ENCODE results near the gene ETFBKMT. TPM values are rescaled to one million over a fixed set of nuclear protein-coding genes. Genes with fewer than 3 reads are reported as not detected.

ETFBKMT gene, protein sequence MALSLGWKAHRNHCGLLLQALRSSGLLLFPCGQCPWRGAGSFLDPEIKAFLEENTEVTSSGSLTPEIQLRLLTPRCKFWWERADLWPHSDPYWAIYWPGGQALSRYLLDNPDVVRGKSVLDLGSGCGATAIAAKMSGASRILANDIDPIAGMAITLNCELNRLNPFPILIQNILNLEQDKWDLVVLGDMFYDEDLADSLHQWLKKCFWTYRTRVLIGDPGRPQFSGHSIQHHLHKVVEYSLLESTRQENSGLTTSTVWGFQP
- 0.73 and 1.0 TPM in 2 replicates for total RNA-seq

DNA sequence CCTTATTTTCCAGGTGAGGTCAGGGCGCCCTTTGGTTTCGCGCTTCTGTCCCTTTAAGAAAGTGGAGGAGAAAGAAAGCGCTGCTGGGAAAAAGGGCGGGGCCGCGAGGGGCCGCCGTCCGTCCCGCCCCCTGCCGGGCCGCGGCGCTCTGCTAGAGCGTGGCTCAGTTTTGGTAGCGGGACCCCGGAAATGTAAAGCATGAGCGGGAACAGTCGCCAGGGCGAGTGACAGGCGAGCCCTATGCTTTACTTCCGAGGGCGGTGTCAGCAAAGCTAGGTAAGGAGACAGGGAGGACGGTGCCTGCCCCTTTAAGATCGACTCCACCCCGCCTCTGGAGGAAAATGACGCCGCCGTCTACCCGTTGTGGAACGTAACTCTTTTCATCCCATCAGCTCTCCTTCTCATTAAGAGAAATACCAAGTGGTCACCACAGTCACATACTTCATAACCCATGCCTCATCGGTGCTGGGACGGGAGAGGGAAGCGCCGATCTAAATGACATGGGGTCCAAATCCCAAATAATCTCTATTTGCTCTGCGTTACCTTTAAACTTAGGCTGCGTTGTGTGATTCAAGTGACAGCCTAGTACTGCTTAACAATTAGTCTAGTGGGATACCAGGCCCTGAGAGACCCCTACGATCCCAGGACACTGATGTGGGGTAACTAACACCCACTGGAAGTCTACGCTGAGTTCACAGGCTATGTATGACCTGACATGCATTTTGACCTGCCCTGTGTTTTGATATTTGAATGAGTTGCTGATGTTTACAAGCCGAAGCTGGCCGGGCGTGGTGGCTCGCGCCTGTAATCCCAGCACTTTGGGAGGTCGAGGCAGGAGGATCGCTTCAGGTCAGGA lies at the start of gene ETFBKMT:
ETFBKMT (plus strand) TSS at position 602 of the 856 bp plus-strand sequence. CDS start 2,266 bp downstream, outside the sequence.
- intact Hi-C loops (cut with micrococcal nuclease), result loop anchor here (1.0 to 10.0 kb wide), 9 partner anchors 70 to 1020 kb away; partner anchors contain the start of genes AMN1, CAPRIN2, DNM1L and RESF1

DNA sequence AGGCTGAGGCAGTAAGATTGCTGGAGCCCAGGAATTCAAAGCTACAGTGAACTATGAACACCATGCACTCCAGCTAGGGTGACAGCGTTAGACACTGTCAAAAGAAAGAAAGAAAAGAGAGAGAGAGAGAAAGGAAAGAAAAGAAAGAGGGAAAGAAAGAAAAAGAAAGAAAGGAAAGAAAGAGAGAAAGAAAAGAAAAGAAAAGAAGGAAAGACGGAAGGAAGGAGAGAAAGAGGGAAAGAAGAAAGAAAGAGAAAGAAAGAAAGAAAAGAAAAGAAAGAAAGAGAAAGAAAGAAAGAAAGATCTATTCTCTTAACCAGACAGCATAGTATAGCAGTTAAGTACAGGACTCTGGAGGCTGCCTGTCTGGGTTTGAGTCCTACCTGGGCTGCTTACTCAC lies 46.7 kb upstream of the ETFBKMT start:
- intact Hi-C loops (cut with micrococcal nuclease), result no loop called here

DNA sequence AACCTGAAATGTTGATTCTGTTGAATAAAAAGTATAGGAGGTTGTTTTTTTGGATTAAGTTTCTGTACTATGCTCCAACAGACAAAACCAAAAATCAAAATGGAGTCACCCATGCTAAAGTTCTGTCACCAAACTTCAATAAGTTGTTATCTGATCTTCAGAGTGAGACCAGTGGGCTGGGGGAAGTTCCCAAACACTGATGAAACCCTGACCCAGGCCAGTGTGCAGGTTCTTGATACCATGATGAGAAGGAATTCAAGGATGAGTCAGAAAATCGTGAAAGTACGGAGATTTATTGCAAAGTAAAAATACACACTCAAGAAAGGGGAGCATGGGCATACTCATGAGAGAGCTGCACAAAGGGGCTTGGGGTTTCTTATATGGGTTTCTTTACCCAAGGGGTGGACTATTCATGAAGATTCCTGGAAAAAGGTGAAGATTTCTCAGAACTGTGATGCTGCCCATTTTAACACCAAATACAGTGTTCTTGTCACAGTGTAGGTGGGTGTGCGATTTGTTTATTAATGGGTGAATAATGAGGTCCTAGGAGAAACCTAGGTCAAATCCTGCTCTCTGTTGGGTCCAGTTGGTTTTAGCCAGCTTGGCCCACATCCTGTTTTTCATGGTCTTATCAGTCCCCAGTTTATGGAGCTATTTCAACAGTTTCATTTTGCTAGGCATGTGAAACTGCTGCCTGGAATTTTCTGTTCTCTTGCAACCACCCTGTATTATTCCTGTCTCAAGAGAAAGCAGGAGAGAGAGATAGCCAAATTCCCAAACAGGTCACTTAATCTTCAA lies 41.1 kb upstream of the ETFBKMT start:
- intact Hi-C loops (cut with micrococcal nuclease), result no loop called here

DNA sequence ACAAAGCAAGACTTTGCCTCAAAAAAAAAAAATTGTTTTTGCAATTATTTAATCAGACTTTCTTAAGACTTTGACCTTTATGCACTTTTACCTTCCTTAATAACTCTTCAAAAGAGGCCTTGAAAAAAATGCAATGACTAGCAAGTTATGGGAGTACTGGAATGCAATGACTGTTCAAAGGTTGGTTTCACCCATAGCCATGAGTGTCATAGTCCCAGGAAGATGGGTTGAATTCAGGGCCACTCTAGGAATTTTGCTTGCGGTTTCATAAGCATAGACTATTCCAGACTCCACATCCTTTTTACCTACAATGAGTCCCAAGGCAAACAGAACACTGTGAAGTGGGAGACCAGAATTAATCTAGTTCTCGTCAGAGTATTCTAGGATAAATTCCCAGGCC lies 39.2 kb upstream of the ETFBKMT start:
- intact Hi-C loops (cut with micrococcal nuclease), result no loop called here

DNA sequence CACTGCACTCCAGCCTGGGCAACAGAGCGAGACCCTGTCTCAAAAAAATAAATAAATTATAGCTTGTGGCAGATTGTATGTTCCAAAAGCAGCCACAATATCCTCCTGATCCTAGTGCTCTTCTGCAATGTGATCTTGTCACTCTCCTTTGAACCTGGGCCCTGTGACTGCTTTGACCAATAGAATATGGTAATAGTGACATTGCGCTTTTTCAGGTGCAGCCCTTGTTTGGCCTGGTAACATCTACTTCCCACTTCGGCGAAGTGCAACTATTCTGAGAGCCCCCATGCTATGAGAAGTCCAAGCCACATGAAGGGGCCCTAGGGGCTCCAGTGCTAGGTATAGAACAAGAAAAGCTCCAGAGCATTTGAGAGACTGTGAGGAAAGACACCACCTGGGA lies 37.5 kb upstream of the ETFBKMT start:
- intact Hi-C loops (cut with micrococcal nuclease), result no loop called here

DNA sequence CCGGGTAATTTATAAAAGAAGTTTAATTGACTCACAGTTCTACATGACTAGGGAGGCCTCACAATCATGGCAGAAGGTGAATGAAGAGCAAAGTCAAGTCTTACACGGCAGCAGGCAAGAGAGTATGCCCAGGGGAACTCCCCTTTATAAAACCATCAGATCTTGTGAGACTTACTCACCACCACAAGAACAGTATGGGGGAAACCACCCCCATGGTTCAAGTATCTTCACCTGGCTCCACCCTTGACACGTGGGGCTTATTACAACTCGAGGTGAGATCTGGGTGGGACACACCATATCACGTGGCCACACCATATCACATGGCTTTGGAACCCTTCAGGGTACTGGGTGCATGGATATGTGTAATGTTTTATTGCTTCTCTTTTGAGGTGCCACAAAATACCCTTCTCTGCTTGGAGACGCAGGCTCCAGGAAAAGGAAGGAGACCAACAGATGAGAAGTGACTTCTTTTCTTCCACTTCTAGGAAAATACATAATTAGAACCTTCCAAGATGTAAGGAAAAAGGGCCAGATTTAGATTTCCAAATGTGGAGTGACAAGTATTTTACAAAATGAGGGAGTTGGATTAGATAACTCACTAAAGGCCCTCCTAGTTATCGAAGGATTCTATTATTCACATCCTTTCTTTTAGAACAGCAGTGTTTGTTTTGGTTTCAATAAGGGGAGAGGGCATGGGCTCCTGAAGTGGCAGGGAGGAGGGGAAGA lies 33.1 kb upstream of the ETFBKMT start:
- intact Hi-C loops (cut with micrococcal nuclease), result no loop called here

DNA sequence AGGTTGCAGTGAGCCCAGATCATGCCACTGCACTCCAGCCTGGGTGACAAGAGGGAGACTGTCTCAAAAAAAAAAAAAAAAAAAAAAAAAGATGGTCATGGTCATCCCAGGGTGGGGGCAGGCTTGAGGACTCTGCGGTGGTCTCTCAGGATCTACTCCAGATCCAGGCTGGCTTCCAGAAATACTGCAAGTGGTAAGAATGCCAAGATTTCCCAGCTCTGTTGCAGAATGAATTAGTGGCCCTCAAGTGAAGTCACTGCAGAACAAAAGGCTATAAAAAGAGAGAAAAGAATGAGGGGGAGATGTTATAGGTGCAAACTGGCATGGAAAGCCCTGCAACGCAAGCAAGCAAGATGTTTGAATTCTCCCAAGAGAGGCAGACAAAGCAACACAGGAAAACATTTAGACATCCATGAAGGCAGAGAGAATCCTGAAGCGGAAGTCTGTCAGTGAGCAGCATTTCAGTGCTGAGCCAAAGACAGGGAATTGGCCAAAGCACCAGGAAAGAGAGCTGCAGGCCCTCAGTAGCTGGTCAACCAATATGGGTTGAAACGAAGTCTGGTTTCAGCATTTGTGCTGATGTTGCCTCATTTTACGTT lies 31.9 kb upstream of the ETFBKMT start:
- intact Hi-C loops (cut with micrococcal nuclease), result no loop called here

DNA sequence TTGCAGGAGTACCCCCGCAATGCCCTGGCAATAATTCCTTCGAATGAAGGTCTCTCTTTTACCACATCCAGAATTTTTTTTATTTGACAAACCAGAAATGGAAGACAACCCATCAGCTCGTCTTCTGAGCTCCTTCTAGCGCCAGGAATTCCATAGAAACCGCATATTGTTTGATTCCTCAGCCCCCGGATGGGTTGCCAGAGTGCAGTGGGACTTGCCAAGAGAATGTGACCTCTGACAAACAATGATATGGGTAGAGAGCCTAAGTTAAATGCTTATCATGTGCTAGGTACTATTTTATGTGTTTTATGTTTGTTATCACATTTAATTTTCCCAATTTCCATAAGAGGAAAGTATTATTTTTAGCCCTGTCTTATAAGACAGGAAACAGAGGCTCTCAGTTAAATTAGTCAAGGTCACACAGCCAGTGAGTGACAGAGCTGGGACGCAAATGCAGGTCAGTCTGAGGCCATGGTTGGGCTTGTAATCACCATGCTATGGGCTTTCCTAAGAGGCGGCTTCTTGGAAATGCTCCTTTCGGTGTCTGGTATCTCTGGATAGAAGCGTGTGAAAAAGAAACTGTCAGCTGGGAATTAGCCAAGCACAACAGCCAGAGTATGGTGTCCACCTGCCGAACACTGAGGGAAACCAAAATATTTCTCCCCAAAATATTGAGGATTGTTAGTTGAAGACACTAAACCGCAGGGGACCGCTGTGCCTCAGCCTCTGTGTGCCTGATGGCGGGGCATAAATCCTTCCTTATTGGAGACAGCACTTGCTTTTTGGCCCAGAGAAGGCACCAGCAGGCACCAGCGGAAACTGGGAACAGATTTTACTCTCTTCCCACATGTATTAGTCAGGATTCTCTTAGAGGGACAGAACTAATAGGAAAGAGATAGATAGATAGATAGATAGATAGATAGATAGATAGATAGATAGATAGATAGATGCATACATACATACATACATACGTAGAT lies 29.4 kb upstream of the ETFBKMT start:
- intact Hi-C loops (cut with micrococcal nuclease), result no loop called here

DNA sequence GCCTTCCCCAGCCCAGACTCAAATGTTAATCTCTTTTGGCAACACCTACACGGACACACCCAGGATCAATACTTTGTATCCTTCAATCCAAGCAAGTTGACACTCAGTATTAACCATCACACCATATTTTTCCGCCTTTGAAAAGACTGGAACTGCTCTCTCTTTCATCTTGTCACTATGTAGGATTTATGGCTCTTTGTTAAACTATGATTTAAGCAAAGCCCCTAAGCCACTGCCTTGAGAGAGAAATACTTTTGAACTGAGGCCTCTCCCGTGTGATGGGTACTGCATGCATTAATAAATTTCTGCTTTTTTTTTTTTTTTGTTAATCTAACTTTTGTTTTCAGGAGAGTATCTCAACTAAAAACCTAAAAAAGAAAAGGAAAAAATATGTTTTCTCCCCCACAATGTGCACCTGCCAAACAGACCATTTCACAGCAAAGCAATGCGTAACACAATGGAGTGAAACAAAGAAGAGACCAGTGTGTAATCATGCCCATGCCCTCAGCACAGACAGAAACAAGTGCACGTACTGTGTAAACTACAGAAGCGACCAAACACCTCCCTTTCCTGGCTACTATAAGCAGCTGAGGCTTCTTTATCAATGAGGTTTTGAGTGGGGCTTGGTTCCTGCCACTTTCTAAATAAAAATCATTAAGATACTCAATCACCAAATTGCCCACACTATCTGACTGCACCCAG lies 28.3 kb upstream of the ETFBKMT start:
- intact Hi-C loops (cut with micrococcal nuclease), result no loop called here

DNA sequence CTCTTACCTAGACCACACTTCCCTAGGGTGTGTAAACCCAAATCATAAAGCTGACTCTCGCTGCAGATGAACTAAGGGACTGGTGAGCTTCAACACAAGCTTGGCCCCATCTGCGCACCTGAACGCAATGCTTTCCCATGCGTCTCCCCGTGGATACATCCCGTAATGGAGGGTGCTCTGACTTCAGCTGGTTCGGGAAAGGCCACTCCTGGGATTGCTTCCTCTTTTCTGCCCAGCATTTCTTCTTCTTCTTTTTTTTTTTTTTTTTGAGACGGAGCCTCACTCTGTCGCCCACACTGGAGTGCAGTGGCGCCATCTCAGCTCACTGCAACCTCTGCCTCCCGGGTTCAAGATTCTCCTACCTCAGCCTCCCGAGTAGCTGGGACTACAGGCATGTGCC lies 27.7 kb upstream of the ETFBKMT start:
- intact Hi-C loops (cut with micrococcal nuclease), result no loop called here

DNA sequence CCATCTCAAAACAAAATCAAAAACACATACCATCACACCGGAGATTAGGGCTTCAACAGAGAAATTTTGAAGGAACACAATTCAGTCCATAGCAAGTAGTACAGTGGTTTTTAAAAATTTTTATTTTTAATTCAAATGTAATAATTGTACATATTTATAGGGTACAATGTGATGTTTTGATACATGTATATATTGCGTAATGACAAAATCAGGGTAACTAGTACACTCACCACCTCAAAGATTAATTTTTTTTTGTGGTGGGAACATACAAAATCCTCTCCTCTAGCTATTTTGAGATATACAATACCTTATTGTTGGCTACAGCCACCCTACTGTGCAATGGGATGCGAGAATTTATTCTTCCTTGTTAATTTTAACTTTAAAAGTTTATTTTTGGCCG lies 26.0 kb upstream of the ETFBKMT start:
- intact Hi-C loops (cut with micrococcal nuclease), result no loop called here

DNA sequence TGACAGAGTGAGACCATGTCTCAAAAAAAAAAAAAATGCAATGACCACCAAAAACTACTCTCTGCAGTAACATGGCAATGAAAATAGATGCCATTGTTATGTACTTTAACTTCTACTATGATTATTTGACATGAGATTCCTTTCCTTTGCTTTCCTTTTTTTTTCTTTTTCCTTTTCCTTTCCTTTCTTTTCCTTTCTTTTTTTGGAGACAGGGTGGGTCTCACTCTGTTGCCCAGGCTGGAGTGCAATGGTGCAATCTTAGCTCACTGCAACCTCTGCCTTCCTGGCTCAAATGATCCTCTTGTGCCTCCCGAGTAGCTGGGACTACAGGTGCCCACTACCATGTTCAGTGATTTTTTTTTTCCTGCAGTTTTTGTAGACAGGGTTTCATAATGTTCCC lies 24.9 kb upstream of the ETFBKMT start:
- intact Hi-C loops (cut with micrococcal nuclease), result no loop called here

DNA sequence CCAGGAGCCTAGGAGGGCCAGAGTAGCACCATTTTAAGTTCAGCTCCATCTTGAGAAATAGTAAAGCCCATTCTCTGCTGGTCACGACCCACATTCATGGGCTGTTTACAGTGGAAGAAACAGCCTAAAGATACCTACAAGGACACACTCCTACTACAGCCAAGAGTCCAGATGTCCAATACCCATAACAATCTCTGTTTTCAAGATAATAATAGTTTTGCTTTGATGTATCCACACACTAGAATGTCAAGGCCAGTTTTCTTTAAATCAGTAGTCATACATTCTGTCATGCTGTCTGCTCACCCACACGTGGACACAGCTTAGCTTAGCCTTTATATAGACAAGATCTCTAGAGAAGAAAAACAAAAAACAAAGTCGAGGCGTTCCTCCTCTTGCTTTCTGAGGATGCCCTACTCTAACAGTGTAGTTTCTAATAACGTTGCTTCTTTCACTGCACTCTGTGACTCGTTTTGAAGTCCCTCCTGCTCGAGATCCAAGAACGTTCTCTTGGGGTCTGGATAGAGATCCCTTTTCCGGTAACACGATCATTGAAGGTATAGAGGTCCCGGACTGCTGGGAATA lies 17.9 kb upstream of the ETFBKMT start:
- intact Hi-C loops (cut with micrococcal nuclease), result no loop called here

DNA sequence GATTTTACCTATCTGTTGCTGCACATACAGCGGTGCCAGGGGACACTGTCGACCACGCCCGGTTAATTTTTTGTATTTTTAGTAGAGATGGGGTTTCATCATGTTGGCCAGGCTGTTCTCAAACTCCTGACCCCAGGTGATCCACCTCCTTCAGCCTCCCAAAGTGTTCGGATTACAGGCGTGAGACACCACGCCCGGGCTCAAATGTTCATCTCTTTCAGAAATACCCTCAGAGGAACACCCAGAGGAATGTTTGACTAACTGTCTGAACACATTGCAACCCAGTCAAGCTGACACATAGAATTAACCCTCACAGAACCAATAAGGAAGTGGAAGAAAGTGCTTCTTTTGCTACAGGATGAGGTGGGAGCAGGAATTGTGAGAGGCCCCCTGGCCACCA lies 15.0 kb upstream of the ETFBKMT start:
- intact Hi-C loops (cut with micrococcal nuclease), result no loop called here

DNA sequence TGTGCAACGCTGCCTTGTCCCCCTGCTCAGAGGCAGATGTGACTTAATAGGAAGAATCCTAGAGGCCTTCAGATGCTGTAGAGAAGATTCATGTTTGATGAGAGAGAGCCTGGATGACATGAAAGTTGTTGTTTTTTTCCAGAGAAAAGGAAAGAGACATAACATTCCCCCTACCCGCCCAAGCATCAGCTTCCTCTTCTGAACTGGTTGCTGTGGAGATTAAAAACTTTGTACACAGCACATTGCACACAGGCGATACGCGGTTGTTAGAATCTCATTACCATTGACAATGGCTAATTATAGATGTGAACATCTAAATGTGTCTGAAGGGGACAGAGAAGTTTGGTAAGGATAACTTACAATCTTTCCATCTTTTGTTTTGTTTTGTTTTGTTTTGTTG lies 13.6 kb upstream of the ETFBKMT start:
- intact Hi-C loops (cut with micrococcal nuclease), result no loop called here

DNA sequence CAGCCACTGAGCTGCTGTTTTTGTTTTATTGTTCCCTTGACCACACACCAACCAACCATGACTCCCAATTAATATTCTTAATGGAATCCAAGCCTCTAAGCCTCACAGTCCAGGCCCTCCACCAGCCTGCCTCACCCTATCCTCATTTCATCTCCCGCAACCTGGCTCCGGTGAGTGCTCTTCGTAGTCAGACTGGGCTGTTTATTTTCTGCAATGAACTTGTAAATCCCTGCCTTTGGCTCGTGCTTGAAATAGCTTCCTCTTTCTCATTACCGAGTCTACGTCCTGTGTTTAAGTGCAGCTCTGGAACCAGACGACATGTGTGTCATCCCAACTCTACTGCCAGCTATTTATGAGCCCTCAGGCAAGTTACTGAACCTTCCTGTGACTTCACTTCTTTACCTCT lies 12.4 kb upstream of the ETFBKMT start:
- intact Hi-C loops (cut with micrococcal nuclease), result no loop called here

DNA sequence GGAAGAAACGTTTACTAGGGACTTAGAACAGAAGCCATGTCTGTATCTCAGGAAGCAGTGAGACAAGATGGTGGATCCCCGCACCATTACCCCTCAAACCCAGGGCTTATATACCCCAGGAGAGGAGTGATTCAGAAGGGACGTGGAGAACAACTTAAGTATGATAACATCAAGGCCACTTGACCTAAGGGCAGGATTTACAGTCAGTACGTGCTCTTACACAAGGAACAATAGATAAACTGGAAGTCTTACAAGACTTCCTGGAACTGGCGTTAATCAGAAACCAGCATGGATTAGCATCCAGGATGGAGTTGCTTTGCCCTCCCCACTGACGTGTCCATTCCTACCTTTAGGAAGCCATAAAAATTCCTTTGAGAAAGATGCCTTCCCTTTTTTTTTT lies 8.6 kb upstream of the ETFBKMT start:
- intact Hi-C loops (cut with micrococcal nuclease), result loop anchor here (10.0 kb wide), 3 partner anchors 484 to 896 kb away; partner anchors contain the start of gene CAPRIN2

DNA sequence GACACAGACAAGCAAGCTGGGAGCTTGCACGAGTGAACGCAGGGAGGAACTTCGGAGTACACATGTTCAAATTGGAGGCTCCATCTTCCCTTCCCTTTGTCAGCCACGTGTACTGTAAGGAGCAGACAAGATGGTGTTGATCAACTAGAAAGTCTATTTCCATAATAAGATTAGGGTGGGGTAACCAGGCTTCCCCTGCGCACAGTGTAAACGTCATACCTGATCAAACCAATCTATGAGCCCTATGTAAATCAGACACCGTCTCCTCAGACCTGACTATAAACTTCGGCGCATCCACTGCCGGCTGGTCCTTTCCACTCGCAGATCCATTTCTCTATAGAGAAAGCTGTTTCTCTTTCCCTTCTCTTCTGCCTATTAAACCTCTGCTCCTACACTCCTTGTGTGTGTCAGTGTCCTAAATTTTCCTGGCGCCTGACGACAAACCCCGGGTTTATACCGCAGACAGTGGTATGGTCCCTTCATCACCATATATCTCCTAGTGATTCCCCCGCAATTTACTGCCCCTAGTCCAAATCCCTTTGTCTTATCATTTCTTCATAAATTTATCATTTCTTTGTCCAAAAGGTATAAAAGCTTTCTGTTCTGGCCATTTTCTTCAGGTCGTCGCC lies 7.5 kb upstream of the ETFBKMT start:
- intact Hi-C loops (cut with micrococcal nuclease), result loop anchor here (2.0 to 10.0 kb wide), 4 partner anchors 483 to 1103 kb away; partner anchors contain the start of genes CAPRIN2 and YARS2
